Urothelium cell line (cell line): ENCODE results near the gene APOE.
"Not testable (repeated sequence)": the region's sequence is repeated elsewhere in the genome, so short reads cannot be mapped to it uniquely, and the experiment has no call there.

Experiments
- DNase-seq: peaks from one replicate; pipeline ENCODE4 v3.0.0; 2011; ENCODE audit warnings: low spot score, mixed read lengths
- FAIRE-seq: peaks from 2 replicates; lab custom pipeline; 2011; peaks lifted over from hg19 to GRCh38; lab: Jason Lieb, UNC

APOE gene

GRCh38 chr19:44905437-44906160 lies at the start of gene APOE:
Gene APOE (plus strand): TSS chr19:44905796. CDS start chr19:44906625, 829 bp downstream.
- DNase-seq: no peak
- no peak for FAIRE-seq

- FAIRE-seq: no peak
- no peak for DNase-seq
Measured at GRCh38 chr19:44856421-44857083, 49.0 kb upstream of the APOE start.

- FAIRE-seq (no peak), DNase-seq (no peak)
Measured at GRCh38 chr19:44857837-44858236, 47.8 kb upstream of the APOE start.

- not testable (repeated sequence) for FAIRE-seq
Measured at GRCh38 chr19:44861576-44861975, 44.0 kb upstream of the APOE start.

GRCh38 chr19:44863990-44864389 lies 41.6 kb upstream of the APOE start:
- no peak for FAIRE-seq

More at GRCh38 chr19:44861576-44861975, 44.0 kb upstream of the APOE start:
- not testable (repeated sequence) for DNase-seq

GRCh38 chr19:44865196-44865767 lies 40.3 kb upstream of the APOE start:
- DNase-seq: no peak
- no peak for FAIRE-seq

More at GRCh38 chr19:44863990-44864389, 41.6 kb upstream of the APOE start:
- no peak for DNase-seq

GRCh38 chr19:44866664-44867063 lies 38.9 kb upstream of the APOE start:
- FAIRE-seq: no peak
- DNase-seq: no peak

GRCh38 chr19:44867578-44867977 lies 38.0 kb upstream of the APOE start:
- FAIRE-seq: no peak

GRCh38 chr19:44869733-44870470 lies 35.7 kb upstream of the APOE start:
- peak; percentile 63 for DNase-seq
- FAIRE-seq: no peak

More at GRCh38 chr19:44867578-44867977, 38.0 kb upstream of the APOE start:
- DNase-seq: no peak

GRCh38 chr19:44871809-44872208 lies 33.8 kb upstream of the APOE start:
- FAIRE-seq (no peak), DNase-seq (no peak)

GRCh38 chr19:44872661-44873060 lies 32.9 kb upstream of the APOE start:
- FAIRE-seq (no peak), DNase-seq (no peak)

- DNase-seq: no peak
- FAIRE-seq: no peak
Measured at GRCh38 chr19:44874317-44874716, 31.3 kb upstream of the APOE start.

- FAIRE-seq: peak; percentile 76
- peak; percentile 48 for DNase-seq
Measured at GRCh38 chr19:44875666-44876451, 29.7 kb upstream of the APOE start.

GRCh38 chr19:44876930-44877535 lies 28.6 kb upstream of the APOE start:
- no peak for DNase-seq
- no peak for FAIRE-seq

- no peak for DNase-seq
- FAIRE-seq: no peak
Measured at GRCh38 chr19:44878120-44878865, 27.3 kb upstream of the APOE start.

GRCh38 chr19:44879309-44880065 lies 26.1 kb upstream of the APOE start:
- DNase-seq: no peak
- peak; percentile 23 for FAIRE-seq

- FAIRE-seq (no peak), DNase-seq (no peak)
Measured at GRCh38 chr19:44882063-44882462, 23.5 kb upstream of the APOE start.

GRCh38 chr19:44882619-44883397 lies 22.8 kb upstream of the APOE start:
- DNase-seq, FAIRE-seq: not testable (repeated sequence)
